ENCODE results near the gene FOXP1.

DNA sequence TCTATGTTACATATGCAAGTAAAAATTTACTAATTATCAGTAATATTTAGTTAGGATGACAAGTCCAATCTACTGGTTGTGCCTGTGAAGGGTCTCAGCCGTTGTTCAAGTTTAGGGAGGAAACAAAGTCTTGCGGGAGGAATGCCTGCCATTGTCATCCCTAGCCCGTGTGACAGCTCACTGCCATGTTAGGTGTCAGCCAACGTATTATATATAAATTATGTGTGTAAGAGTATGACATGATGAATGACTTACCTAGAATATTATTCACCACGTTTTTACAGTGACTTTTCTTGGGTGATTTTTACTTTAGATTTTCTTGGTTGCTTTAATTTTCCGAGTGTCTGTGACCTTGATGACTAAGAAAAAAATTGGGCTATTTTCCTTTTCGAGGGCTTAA, 656.7 kb downstream of the FOXP1 start:
- TF ChIP-seq, protein P1, sequence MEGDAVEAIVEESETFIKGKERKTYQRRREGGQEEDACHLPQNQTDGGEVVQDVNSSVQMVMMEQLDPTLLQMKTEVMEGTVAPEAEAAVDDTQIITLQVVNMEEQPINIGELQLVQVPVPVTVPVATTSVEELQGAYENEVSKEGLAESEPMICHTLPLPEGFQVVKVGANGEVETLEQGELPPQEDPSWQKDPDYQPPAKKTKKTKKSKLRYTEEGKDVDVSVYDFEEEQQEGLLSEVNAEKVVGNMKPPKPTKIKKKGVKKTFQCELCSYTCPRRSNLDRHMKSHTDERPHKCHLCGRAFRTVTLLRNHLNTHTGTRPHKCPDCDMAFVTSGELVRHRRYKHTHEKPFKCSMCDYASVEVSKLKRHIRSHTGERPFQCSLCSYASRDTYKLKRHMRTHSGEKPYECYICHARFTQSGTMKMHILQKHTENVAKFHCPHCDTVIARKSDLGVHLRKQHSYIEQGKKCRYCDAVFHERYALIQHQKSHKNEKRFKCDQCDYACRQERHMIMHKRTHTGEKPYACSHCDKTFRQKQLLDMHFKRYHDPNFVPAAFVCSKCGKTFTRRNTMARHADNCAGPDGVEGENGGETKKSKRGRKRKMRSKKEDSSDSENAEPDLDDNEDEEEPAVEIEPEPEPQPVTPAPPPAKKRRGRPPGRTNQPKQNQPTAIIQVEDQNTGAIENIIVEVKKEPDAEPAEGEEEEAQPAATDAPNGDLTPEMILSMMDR (IDR thresholded peaks at IDR 0.05 in 4 of 5, conservative IDR thresholded peaks at IDR 0.05 in 1 of 5) = no peak
- TF ChIP-seq POLR2A (IDR thresholded peaks at IDR 0.05) = no peak
